ENCODE results near the gene CTSA. TPM values are rescaled to one million over a fixed set of nuclear protein-coding genes. Genes with fewer than 3 reads are reported as not detected.

The CTSA gene
- total RNA-seq, 1 donor = 61.3 TPM

DNA sequence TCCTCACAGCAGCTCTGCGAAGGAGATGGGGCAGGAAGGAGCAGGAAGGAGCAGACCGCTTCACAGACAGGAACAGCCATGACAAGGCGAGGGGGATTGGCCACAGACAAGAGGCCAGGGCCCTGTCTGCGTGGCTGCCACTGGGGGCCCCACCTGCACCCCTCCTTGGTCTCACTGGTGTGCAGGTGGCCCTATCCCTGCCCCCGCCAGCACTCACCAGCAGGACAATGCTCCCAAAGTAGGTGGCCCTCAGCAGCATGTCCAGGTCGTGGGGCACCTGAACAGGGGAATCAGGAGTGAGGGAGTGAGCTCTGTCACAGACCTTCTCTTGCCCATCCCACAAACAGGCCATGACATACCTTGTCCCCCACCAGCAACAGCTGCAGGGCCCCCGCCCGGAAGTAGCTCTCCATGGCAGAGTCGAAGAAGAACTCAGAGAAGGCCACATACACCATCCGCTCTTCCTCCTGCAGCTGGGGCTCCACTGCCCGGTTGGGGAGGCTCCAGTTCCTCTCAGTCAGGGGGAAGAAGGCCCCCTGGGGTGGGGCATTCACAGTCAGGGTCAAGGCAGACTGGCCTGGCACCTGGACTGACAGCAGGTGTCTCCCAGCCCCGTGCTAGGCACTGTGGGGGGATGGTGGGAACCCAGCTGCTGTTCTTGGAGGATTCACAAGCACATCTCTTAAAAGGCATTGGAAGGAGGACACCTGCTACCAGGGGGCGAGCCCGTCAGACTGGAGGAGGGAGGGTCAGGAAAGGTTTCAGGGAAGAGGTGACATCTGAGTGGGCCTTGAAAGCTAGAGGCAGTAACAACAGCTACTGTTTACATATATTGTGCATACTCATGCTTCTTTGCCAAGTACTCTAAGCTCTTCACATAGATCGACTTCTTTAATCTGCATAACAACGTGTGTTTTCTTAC lies 13.7 kb downstream of the CTSA start:
- no peak for DNase-seq (ENCODE audit: low read depth)
- no peak overlapping the region for H3K4me3 ChIP-seq (ENCODE audit: low read depth, low read length)
- TF ChIP-seq, protein P1, sequence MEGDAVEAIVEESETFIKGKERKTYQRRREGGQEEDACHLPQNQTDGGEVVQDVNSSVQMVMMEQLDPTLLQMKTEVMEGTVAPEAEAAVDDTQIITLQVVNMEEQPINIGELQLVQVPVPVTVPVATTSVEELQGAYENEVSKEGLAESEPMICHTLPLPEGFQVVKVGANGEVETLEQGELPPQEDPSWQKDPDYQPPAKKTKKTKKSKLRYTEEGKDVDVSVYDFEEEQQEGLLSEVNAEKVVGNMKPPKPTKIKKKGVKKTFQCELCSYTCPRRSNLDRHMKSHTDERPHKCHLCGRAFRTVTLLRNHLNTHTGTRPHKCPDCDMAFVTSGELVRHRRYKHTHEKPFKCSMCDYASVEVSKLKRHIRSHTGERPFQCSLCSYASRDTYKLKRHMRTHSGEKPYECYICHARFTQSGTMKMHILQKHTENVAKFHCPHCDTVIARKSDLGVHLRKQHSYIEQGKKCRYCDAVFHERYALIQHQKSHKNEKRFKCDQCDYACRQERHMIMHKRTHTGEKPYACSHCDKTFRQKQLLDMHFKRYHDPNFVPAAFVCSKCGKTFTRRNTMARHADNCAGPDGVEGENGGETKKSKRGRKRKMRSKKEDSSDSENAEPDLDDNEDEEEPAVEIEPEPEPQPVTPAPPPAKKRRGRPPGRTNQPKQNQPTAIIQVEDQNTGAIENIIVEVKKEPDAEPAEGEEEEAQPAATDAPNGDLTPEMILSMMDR (IDR thresholded peaks at IDR 0.05; ENCODE audit: insufficient read depth, low read depth, low read length) = no peak

DNA sequence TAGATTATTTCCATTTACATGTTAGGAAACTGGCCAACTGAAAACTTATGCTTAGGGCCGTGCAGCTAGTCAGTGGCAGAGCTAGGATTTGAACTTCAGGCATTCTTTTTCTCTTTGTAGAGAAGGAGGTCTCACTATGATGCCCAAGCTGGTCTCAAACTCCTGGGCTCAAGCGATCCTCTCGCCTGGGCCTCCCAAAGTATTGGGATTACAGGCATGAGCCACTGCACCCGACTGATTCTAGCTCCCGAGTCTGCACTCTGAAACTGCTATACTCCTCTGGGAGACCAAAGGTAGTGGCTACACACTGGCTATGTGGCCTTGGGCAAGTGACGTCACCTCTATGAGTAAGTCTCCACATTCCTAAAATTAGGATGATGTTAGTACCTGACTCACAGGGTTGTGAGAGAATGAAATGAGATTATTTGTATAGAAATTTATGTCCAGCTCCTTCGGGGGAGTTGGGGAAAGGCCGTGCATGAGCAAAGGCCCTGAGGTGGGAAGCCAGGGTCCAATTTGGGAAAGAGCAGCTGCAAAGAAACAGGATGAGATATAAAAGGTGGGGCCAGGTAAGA lies 14.5 kb downstream of the CTSA start:
- TF ChIP-seq, protein P1 (IDR thresholded peaks at IDR 0.05; ENCODE audit: insufficient read depth, low read depth, low read length) = no peak
- H3K4me3 ChIP-seq (ENCODE audit: low read depth, low read length) = no peak overlapping the region
- no peak for DNase-seq (ENCODE audit: low read depth)

DNA sequence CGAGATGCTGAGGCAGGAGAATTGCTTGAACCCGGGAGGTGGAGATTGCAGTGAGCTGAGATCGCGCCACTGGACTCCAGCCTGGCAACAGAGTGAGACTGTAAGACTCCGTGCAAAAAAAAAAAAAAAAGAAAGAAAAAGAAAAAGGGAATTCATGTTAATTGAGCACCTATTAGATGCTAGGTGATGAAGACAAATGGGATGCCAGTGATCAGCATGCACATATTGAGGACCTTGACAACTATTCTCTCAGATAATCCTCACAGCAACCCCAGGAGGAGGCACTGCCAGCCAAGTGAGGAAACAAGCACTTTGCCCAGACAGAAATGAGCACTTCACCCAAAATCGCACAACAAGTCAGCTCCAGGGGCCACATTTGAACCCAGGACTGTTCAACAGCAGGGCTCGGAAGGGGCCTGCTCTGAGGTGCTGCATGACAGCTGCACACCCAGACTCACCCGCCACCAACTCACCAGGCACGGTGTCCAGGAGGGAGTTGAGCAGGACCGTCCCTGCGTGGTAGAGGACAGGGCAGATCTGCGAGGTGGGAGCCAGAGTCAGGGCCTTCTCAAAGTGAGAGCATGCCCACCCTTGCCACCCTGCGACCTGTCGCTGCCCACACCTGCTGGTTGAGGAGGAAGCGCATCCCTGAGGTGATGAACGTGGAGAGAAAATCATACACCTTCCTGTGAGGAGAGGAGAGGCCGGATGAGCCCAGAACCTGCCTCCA lies 16.2 kb downstream of the CTSA start:
- no peak for DNase-seq (ENCODE audit: low read depth)
- no peak overlapping the region for H3K4me3 ChIP-seq (ENCODE audit: low read depth, low read length)
- TF ChIP-seq, protein P1 (IDR thresholded peaks at IDR 0.05; ENCODE audit: insufficient read depth, low read depth, low read length) = no peak

DNA sequence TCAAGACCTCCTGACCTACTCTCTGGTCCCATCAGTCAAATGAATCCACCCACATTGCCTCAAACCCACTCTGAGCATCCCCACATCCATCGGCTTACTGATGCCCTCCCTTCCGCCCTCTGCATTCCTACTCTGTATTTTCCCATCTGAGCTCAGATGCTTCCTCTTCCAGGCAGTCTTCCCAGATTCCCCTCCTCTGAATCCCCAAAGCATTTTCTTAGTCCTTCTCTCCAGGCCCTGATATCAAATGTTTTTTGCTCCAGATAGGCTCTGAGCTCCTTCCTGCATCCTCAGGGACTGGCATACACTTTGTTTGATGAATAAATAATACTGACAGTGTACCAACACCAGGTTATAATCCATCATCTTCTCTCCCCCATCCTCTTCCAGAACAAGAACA lies 16.9 kb downstream of the CTSA start:
- no peak for DNase-seq (ENCODE audit: low read depth)
- TF ChIP-seq, protein P1 (IDR thresholded peaks at IDR 0.05; ENCODE audit: insufficient read depth, low read depth, low read length) = no peak

DNA sequence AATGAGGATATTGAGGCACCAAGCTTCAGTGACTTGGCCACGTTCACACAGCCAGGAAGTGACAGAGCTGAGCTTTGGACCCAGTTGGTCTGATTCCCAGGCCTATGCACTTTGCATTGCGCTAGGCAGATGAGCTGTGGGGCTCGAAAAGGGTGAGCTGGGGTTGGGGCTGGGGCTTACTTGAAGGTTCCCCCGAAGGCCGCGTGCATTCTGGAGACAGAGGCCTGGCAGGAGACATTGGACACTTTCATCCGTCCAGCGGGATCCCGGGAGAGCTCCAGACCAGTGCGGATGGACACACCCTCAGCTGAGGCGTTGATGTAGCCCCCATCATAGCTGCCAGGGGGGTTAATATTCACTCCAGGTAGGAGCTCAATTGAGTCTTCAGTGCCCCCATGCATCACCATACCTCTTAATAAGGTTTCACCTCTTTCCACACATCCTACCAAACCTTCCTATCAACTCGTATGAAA lies 18.2 kb downstream of the CTSA start:
- DNase-seq (ENCODE audit: low read depth) = no peak
- no peak overlapping the region for H3K4me3 ChIP-seq (ENCODE audit: low read depth, low read length)
- TF ChIP-seq, protein P1 (IDR thresholded peaks at IDR 0.05; ENCODE audit: insufficient read depth, low read depth, low read length) = no peak

More for the DNA sequence above, 16.9 kb downstream of the CTSA start:
- H3K4me3 ChIP-seq (ENCODE audit: low read depth, low read length) = no peak overlapping the region

DNA sequence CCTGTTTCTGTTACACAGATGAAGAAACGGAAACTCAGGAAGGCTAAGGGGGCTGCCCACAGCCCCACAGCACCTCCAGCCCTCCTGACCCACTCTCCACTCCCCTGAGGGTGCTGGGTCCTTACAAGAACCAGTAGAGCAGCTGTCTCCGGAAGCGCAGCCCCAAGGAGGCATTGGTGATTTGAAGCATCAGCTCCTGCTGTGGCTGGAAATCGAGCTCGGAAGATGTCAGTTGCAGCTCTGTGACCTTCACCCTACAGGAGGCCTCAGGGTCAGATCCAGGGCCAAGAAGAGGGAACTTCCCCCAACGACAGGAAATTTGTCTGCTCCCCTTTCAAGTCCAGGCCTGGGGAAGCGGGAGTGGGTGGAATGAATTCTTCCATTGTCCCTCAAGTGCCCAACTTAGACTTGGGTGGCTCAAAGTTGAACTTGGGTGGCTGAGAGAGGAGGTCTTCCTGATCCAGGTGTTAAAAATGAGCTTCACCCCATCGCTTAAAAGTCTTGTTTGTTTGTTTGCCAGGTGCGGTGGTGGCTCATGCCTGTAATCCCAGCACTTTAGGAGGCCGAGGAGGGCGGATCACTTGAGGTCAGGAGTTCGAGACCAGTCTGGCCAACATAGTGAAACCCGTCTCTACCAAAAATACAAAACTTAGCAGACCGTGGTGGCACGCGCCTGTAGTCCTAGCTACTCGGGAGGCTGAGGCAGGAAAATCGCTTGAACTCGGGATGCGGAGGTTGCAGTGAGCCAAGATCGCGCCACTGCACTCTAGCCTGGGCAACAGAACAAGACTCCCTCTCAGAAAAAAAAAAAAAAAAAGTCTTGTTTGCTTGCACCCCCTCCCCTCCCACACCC lies 18.9 kb downstream of the CTSA start:
- DNase-seq (ENCODE audit: low read depth) = no peak
- TF ChIP-seq, protein P1 (IDR thresholded peaks at IDR 0.05; ENCODE audit: insufficient read depth, low read depth, low read length) = no peak
- peak overlapping the region; percentile 52 for H3K4me3 ChIP-seq (ENCODE audit: low read depth, low read length)
